Gastrocnemius medialis (tissue), 4 donors: ENCODE results near the gene PJVK.
"Not testable (repeated sequence)": the region's sequence is repeated elsewhere in the genome, so short reads cannot be mapped to it uniquely, and the experiment has no call there.

Experiments
- POLR2A ChIP-seq, 2 donors: fragments of 450-650 bp; IDR thresholded peaks; one replicate each; pipeline ENCODE4 v1.6.1; 2017; ENCODE audit warnings: antibody characterized with exemption in 2 of 2, mild to moderate bottlenecking in 2 of 2, moderate library complexity in 2 of 2
- TF ChIP-seq, protein P1 (sequence below), 5 experiments: fragments of 450-650 bp in 3 of 5; fragments of 200-600 bp in 2 of 5; sonication (generic) in 2 of 5; IDR thresholded peaks in 4 of 5; conservative IDR thresholded peaks in 1 of 5; 1 replicate in 4 of 5; 2 replicates in 1 of 5; pipeline ENCODE4 v1.5.1; 2016 to 2019; ENCODE audit warnings: antibody characterized with exemption in 5 of 5, mild to moderate bottlenecking in 3 of 5, moderate library complexity in 3 of 5

DNA sequence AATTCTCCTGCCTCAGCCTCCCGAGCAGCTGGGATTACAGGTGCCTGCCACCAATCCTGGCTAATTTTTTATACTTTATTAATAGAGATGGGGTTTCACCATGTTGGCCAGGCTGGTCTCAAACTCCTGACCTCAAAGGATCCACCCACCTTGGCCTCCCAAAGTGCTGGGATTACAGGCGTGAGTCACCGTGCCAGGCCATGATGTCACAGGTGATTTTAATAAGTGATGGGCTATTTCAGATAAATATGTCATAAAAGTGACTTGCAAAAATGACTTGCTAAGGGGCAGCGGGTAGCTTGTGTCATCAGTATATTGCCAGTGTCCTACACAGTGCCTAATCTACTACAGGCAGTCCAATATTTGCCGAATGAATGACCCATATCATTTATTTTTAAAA is 20.1 kb downstream of the PJVK start:
- TF ChIP-seq, protein P1, sequence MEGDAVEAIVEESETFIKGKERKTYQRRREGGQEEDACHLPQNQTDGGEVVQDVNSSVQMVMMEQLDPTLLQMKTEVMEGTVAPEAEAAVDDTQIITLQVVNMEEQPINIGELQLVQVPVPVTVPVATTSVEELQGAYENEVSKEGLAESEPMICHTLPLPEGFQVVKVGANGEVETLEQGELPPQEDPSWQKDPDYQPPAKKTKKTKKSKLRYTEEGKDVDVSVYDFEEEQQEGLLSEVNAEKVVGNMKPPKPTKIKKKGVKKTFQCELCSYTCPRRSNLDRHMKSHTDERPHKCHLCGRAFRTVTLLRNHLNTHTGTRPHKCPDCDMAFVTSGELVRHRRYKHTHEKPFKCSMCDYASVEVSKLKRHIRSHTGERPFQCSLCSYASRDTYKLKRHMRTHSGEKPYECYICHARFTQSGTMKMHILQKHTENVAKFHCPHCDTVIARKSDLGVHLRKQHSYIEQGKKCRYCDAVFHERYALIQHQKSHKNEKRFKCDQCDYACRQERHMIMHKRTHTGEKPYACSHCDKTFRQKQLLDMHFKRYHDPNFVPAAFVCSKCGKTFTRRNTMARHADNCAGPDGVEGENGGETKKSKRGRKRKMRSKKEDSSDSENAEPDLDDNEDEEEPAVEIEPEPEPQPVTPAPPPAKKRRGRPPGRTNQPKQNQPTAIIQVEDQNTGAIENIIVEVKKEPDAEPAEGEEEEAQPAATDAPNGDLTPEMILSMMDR (IDR thresholded peaks at IDR 0.05 in 4 of 5, conservative IDR thresholded peaks at IDR 0.05 in 1 of 5), result not testable (repeated sequence)
- not testable (repeated sequence) for TF ChIP-seq POLR2A (IDR thresholded peaks at IDR 0.05)
